ENCODE data around the gene MYL4.

DNA sequence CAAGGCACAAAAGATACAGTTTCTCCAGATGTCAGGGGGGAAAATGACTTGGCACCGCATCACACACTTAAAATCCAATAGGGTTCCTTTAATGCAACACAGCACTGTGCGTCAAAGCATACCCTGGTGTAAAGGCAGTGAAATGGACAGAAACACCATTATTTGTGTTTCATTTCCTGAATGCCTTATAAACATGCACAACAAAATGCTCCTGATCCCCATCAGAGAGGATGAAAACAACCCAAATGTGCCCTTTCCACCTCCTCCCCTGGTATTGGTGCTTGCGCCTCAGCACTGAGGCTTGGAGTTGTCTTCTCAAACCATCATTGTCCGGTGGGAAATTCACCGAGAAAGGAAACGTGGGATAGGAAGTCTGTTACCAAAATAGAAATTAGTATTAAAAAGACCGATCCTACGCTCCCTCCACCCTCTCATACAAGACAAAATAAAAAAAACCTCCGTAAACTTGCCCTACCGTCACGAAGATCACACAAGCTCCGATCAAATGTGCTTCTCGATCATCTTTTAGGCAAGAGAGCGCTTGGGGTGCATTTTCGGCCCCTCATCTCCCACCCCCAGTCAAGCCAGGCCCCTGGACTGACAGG lies 20.8 kb upstream of the MYL4 start:
- TF ChIP-seq, protein P1, sequence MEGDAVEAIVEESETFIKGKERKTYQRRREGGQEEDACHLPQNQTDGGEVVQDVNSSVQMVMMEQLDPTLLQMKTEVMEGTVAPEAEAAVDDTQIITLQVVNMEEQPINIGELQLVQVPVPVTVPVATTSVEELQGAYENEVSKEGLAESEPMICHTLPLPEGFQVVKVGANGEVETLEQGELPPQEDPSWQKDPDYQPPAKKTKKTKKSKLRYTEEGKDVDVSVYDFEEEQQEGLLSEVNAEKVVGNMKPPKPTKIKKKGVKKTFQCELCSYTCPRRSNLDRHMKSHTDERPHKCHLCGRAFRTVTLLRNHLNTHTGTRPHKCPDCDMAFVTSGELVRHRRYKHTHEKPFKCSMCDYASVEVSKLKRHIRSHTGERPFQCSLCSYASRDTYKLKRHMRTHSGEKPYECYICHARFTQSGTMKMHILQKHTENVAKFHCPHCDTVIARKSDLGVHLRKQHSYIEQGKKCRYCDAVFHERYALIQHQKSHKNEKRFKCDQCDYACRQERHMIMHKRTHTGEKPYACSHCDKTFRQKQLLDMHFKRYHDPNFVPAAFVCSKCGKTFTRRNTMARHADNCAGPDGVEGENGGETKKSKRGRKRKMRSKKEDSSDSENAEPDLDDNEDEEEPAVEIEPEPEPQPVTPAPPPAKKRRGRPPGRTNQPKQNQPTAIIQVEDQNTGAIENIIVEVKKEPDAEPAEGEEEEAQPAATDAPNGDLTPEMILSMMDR (conservative IDR thresholded peaks at IDR 0.05; ENCODE audit: low read depth, low read length), result no peak
- TF ChIP-seq EZH2 (IDR thresholded peaks at IDR 0.05; ENCODE audit: low read length, unreplicated experiment) (no peak), EZH2phosphoT487 (IDR thresholded peaks at IDR 0.05; ENCODE audit: borderline replicate concordance, low read length) (no peak)

All from PC-3 (cell line).